T47D (cell line): ENCODE results near the gene USP46.

Experiments
- DNase-seq, 2 experiments: peaks; one replicate each; pipeline versions ENCODE4 v3.0.0 to v3.0.0-alpha.2; 2011 to 2012; ENCODE audit warnings: low read depth in 1 of 2, low spot score in 1 of 2
- JUND ChIP-seq: IDR thresholded peaks from 2 replicates; pipeline ENCODE4 v1.6.1; 2012; ENCODE audit warnings: low read depth
- in situ Hi-C: cut with HindIII; loops from 2 replicates; pipeline ENCODE4 v1.10.0; 2016; ENCODE audit warnings: low sequenced_read_pairs, low pct_unique_long_range_greater_than_20kb

The USP46 gene

DNA sequence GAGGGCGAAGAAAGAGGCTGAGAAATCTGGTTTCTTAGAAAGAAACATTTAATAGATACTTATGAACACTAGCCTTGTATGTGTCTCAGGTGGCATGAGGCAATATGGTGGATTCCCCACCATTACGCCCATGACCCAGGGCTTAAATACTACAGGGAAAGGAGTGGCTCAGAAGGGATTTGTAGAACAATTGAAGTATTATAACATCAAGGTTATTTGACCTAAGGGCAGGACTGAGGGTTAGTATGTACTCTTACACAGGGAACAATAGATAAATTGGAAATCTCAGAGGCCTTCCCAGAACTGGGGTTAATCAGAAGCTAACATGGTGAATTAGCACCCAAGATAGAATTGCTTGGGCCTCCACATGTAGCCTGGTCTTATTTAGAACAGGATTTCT, 11.0 kb upstream of the USP46 start:
- in situ Hi-C loops: no loop called here
- no peak for TF ChIP-seq JUND
- DNase-seq: no peak

GRCh38 chr4:52665592-52665991, 6.5 kb upstream of the USP46 start:
- no peak for TF ChIP-seq JUND
- peak; percentile 9 to 29 for DNase-seq

DNA sequence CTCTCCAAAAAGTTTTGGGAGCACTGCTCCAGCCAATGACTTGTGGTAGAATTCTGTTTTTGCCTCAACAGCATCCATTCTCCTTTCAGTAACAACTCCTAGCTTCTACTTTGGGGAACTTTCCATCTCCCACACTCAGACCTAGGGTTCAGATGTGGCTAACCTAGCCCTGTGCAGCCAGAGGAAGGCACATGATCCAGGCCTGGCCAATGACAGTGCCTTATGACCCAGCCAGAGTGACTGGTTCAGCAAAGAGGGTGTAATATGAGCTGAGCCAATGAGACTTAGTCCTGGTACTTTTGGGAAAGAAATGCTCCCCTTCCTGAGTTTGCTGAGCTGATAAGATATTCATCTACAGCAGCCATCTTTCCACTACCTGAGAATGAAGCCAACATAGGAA, 5.4 kb upstream of the USP46 start:
- in situ Hi-C loops: no loop called here
- TF ChIP-seq JUND: no peak
- DNase-seq: no peak

More at GRCh38 chr4:52665592-52665991, 6.5 kb upstream of the USP46 start:
- in situ Hi-C loops: no loop called here

- no peak for TF ChIP-seq JUND
- DNase-seq: no peak
- in situ Hi-C loops: no loop called here
Observed at GRCh38 chr4:52661966-52662690, 3.0 kb upstream of the USP46 start.

- in situ Hi-C loops: no loop called here
Observed at GRCh38 chr4:52660643-52661042, 1.5 kb upstream of the USP46 start.

DNA sequence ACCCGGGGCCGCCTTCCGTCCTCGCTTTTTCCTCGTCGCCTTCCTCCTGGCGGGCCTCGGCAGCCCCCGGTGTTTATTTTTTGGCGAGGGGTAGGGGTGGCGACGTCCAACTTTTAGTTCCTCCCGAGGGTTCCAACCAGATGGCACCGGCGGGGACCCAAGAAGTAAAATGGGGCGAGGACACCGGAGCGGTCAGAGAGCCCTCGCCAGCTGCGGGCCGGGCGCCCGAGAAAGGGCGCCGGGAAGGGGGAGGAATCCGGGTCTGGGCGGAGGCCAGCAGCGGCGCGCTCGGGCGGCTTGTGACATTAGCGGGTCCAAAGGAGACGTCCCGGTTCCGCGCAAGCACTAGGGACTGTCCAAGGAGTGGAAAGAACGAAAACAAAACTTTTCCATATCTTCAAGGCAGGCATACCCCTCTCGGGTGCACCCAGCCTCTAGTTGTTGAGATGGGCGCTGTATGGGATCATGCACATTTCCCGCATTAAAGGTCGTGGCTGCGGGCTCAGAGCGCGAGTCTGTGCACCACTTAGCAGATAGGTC, 691 bp upstream of the USP46 start:
- DNase-seq: peak; percentile 25 to 28
- in situ Hi-C loops: no loop called here
- no peak for TF ChIP-seq JUND

More at GRCh38 chr4:52660643-52661042, 1.5 kb upstream of the USP46 start:
- TF ChIP-seq JUND: no peak
- no peak for DNase-seq

GRCh38 chr4:52658641-52659000, 480 bp downstream of the USP46 start:
- no peak for TF ChIP-seq JUND
- DNase-seq: no peak
- in situ Hi-C loops: no loop called here

DNA sequence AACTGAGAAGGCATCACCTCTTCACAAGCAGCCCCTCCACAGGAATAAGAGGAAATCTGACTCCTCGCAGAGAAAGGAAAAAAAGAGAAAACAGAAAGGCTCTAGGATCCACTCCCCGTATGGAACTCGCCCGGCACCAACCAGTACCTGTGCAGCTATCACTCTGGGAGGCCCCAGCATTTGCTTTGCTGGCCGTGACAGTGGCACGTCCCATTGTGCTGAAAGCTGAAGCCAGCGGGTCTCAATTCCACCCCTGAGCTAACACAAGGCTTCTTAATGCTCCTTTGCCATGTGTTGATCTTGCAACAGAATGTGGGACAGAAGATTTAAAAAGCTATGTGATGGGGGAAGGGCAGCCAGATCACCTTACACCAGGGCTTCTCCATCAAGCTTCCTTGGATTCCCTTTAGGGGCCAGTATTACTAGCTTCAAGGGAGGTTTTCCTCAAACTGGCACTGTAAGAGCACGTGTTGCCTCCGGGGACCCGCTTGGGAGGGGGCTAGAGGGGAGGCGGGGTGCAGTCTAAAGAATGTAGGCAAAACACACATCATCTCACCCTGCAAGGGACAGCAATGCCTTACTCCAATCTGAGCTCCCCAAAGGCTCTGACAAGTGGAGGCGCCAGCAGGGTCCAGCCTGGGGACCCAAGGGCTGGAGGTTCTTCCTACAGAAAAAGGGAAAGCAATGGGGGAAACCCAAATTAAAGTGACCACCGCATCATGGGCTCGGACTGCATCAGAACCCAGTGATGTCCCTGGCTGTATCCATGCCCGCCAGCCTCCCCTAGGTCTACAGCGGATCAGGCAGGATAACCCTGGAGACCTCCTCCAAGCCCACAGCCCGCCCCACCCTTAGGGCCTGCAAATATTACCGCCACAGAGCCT, 1.2 kb downstream of the USP46 start:
- peak in 1 of 2 experiments; percentile 29 for DNase-seq
- in situ Hi-C loops: no loop called here
- TF ChIP-seq JUND: no peak

DNA sequence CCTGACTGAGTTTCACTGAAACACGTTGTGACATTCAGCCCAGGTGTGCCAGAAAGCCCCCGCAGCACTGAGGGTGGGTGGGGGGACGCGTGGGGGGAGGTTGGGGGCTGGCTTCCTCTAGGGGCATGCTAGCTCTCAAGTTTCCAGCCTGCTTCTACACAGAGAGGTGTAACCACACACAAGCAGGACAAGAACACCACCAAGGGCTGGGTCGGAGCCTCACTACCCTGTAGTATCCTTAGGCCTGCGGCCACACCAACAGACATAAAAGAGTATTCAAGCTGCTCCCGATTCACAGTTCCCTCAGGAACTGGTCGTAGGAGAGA, 1.8 kb downstream of the USP46 start:
- in situ Hi-C loops: no loop called here
- no peak for DNase-seq
- no peak for TF ChIP-seq JUND

GRCh38 chr4:52655506-52655905, 3.6 kb downstream of the USP46 start:
- in situ Hi-C loops: no loop called here
- no peak for TF ChIP-seq JUND
- peak; percentile 9 to 49 for DNase-seq

GRCh38 chr4:52651996-52652672, 7.0 kb downstream of the USP46 start:
- no peak for DNase-seq
- TF ChIP-seq JUND: no peak
- in situ Hi-C loops: no loop called here

- DNase-seq: no peak
- in situ Hi-C loops: no loop called here
Observed at GRCh38 chr4:52648836-52649235, 10.3 kb downstream of the USP46 start.

More at GRCh38 chr4:52648836-52649235, 10.3 kb downstream of the USP46 start:
- TF ChIP-seq JUND: no peak
